ENCODE data around the gene CAPN11. TPM values are rescaled to one million over a fixed set of nuclear protein-coding genes. Genes with fewer than 3 reads are reported as not detected.
A peak's percentile ranks its signal among the peaks of the same experiment; 100 is the strongest.

Gene CAPN11
- total RNA-seq, 2 experiments from 2014 or later: 1.3 to 1.5 TPM

- H3K27me3 Mint-ChIP-seq: no peaks in the 10 kb centered on the region
Measured at GRCh38 chr6:44128020-44128917, 30.4 kb upstream of the CAPN11 start.

GRCh38 chr6:44129841-44130322, 28.7 kb upstream of the CAPN11 start:
- intact Hi-C loops (cut with DNase I, micrococcal nuclease): loop anchor here in 1 of 2 experiments (2.0 to 5.0 kb wide), 2 partner anchors 23 to 127 kb away; partner anchors contain the start of gene SLC35B2
- no peaks in the 10 kb centered on the region for H3K9me3 ChIP-seq (ENCODE audit: control insufficient read depth in 1 of 2, insufficient read depth in 1 of 2, low read length in 2 of 2)
- Mint-ChIP-seq H3K27me3 (no peaks in the 10 kb centered on the region), H3K4me1 (ENCODE audit: low read depth) (peaks cover 41% of the 10 kb centered on the region), H3K9me3 (no peaks in the 10 kb centered on the region), H3K4me3 (peak overlapping the region; percentile 82), H3K36me3 (ENCODE audit: low read depth) (peaks cover 11% of the 10 kb centered on the region), H3K27ac (no peak overlapping the region)
- no peak for ATAC-seq (ENCODE audit: poor library complexity)
- TF ChIP-seq CTCF (IDR thresholded peaks at IDR 0.05): no peak
- peaks cover 5% of the 10 kb centered on the region for H3K36me3 ChIP-seq (ENCODE audit: insufficient read depth, low read length)
- ChIA-PET POLR2A (interaction anchor here (0.5 kb wide), 1 partner anchor 30 kb away, joined by 3 read pairs; no protein-coding TSS in a partner anchor), CTCF (interaction anchor here (0.8 to 2.5 kb wide), 2 partner anchors 21 to 462 kb away, joined by 5 to 9 read pairs; no protein-coding TSS in a partner anchor)
- no peak overlapping the region for H3K27ac ChIP-seq (ENCODE audit: low read depth in 1 of 2, low read length in 2 of 2)
- H3K27me3 ChIP-seq (ENCODE audit: control insufficient read depth in 1 of 2, insufficient read depth in 2 of 2, low read length in 2 of 2): no peaks in the 10 kb centered on the region
- no peak overlapping the region for H3K4me3 ChIP-seq (ENCODE audit: low read length)
- H3K4me1 ChIP-seq (ENCODE audit: insufficient read depth, low read length): peaks cover 37% of the 10 kb centered on the region
- no peak for DNase-seq

More at GRCh38 chr6:44128020-44128917, 30.4 kb upstream of the CAPN11 start:
- intact Hi-C loops (cut with DNase I, micrococcal nuclease): loop anchor here in 1 of 2 experiments (2.0 to 5.0 kb wide), 2 partner anchors 25 to 129 kb away; partner anchors contain the start of gene SLC35B2
- H3K9me3 Mint-ChIP-seq: no peaks in the 10 kb centered on the region
- no peak for TF ChIP-seq CTCF (IDR thresholded peaks at IDR 0.05)
- peaks cover 11% of the 10 kb centered on the region for H3K36me3 Mint-ChIP-seq (ENCODE audit: low read depth)
- H3K27ac Mint-ChIP-seq: peak overlapping the region; percentile 47
- peaks cover 57% of the 10 kb centered on the region for H3K4me1 Mint-ChIP-seq (ENCODE audit: low read depth)
- ChIA-PET CTCF (interaction anchor here (0.9 kb wide), 1 partner anchor 8 kb away, joined by 3 read pairs; no protein-coding TSS in a partner anchor), POLR2A (interaction anchor here (0.9 kb wide), 1 partner anchor 32 kb away, joined by 3 read pairs; no protein-coding TSS in a partner anchor)
- Histone ChIP-seq H3K4me1 (ENCODE audit: insufficient read depth, low read length) (peaks cover 48% of the 10 kb centered on the region), H3K27me3 (ENCODE audit: control insufficient read depth in 1 of 2, insufficient read depth in 2 of 2, low read length in 2 of 2) (no peaks in the 10 kb centered on the region), H3K36me3 (ENCODE audit: insufficient read depth, low read length) (no peaks in the 10 kb centered on the region), H3K4me3 (ENCODE audit: low read length) (peak overlapping the region; percentile 87), H3K9me3 (ENCODE audit: control insufficient read depth in 1 of 2, insufficient read depth in 1 of 2, low read length in 2 of 2) (no peaks in the 10 kb centered on the region), H3K27ac (ENCODE audit: low read depth in 1 of 2, low read length in 2 of 2) (no peak overlapping the region)
- H3K4me3 Mint-ChIP-seq: peak overlapping the region; percentile 82
- DNase-seq: peak in 2 of 14 experiments; percentile 14 to 43
- no peak for ATAC-seq (ENCODE audit: poor library complexity)

- no peak for ATAC-seq (ENCODE audit: poor library complexity)
- Histone ChIP-seq H3K9me3 (ENCODE audit: control insufficient read depth in 1 of 2, insufficient read depth in 1 of 2, low read length in 2 of 2) (no peaks in the 10 kb centered on the region), H3K4me3 (ENCODE audit: low read length) (no peak overlapping the region), H3K4me1 (ENCODE audit: insufficient read depth, low read length) (peaks cover 20% of the 10 kb centered on the region), H3K27me3 (ENCODE audit: control insufficient read depth in 1 of 2, insufficient read depth in 2 of 2, low read length in 2 of 2) (no peaks in the 10 kb centered on the region), H3K36me3 (ENCODE audit: insufficient read depth, low read length) (peaks cover 12% of the 10 kb centered on the region), H3K27ac (ENCODE audit: low read depth in 1 of 2, low read length in 2 of 2) (no peak overlapping the region)
- Mint-ChIP-seq H3K27me3 (no peaks in the 10 kb centered on the region), H3K36me3 (ENCODE audit: low read depth) (peaks cover 12% of the 10 kb centered on the region), H3K4me1 (ENCODE audit: low read depth) (peaks cover 23% of the 10 kb centered on the region), H3K27ac (no peak overlapping the region), H3K9me3 (no peaks in the 10 kb centered on the region), H3K4me3 (peak overlapping the region; percentile 21)
- no peak for DNase-seq
- intact Hi-C loops (cut with DNase I, micrococcal nuclease): no loop called here
- ChIA-PET POLR2A (interaction anchor here (0.8 to 1.2 kb wide), 2 partner anchors 17 to 36 kb away, joined by 3 read pairs; no protein-coding TSS in a partner anchor), CTCF (interaction anchor here (1.0 kb wide), 1 partner anchor 35 kb away, joined by 3 read pairs; no protein-coding TSS in a partner anchor)
- TF ChIP-seq CTCF (IDR thresholded peaks at IDR 0.05): no peak
Measured at GRCh38 chr6:44131892-44132291, 26.7 kb upstream of the CAPN11 start.

Data from CD4-positive, alpha-beta T cell (primary cell).